Smooth muscle cell (in vitro differentiated cells): Measurements from ENCODE around the gene FAM53A. TPM values are rescaled to one million over a fixed set of nuclear protein-coding genes. Genes with fewer than 3 reads are reported as not detected.

Experiments used
- DNase-seq: peaks from one replicate; lab custom pipeline; 2025; ENCODE audit not compliant: unreplicated experiment; lab: John Stamatoyannopoulos, UW
- H2AFZ ChIP-seq: fragments of 200-600 bp; sonication (generic); 2 replicates; pipeline ENCODE4 v1.6.0; 2016; ENCODE audit warnings: antibody characterized with exemption, low read depth, mild to moderate bottlenecking
- H3F3A ChIP-seq: fragments of 200-600 bp; sonication (generic); 2 replicates; pipeline ENCODE4 v1.6.0; 2017; ENCODE audit warnings: antibody characterized with exemption, low read depth
- H3K27ac ChIP-seq: fragments of 200-600 bp; sonication (generic); 2 replicates; pipeline ENCODE4 v1.5.1; 2016; ENCODE audit warnings: low read depth, mild to moderate bottlenecking
- H3K27me3 ChIP-seq: fragments of 200-600 bp; sonication (generic); 2 replicates; pipeline ENCODE4 v1.6.1; 2016; ENCODE audit warnings: low read depth, mild to moderate bottlenecking
- H3K36me3 ChIP-seq: fragments of 200-600 bp; sonication (generic); 2 replicates; pipeline ENCODE4 v1.5.1; 2016; ENCODE audit warnings: low read depth
- H3K4me1 ChIP-seq: fragments of 200-600 bp; sonication (generic); 2 replicates; pipeline ENCODE4 v1.5.1; 2016; ENCODE audit warnings: low read depth
- H3K4me2 ChIP-seq: fragments of 200-600 bp; sonication (generic); 2 replicates; pipeline ENCODE4 v1.6.0; 2016; ENCODE audit warnings: mild to moderate bottlenecking
- H3K4me3 ChIP-seq: fragments of 200-600 bp; sonication (generic); 2 replicates; pipeline ENCODE4 v1.5.1; 2016; ENCODE audit warnings: mild to moderate bottlenecking
- H3K79me2 ChIP-seq: fragments of 200-600 bp; sonication (generic); 2 replicates; pipeline ENCODE4 v1.6.0; 2016; ENCODE audit warnings: low read depth, mild to moderate bottlenecking
- H3K9ac ChIP-seq: fragments of 200-600 bp; sonication (generic); 2 replicates; pipeline ENCODE4 v1.6.0; 2016; ENCODE audit warnings: low read depth
- H3K9me3 ChIP-seq: fragments of 200-600 bp; sonication (generic); replicated peaks from 2 replicates; pipeline ENCODE4 v1.5.1; 2016; ENCODE audit warnings: low read depth
- H4K20me1 ChIP-seq: fragments of 200-600 bp; sonication (generic); 2 replicates; pipeline ENCODE4 v1.6.0; 2016; ENCODE audit warnings: low read depth
- CTCF ChIP-seq: fragments of 200-600 bp; sonication (generic); IDR thresholded peaks from 2 replicates; pipeline ENCODE4 v1.5.1; 2017; ENCODE audit warnings: borderline replicate concordance, mild to moderate bottlenecking, antibody characterized with exemption; ENCODE audit not compliant: insufficient read depth, poor library complexity, severe bottlenecking
- WGBS: methylation state at CpG from one replicate; pipeline ENCODE4 v1.1.7; 2016; ENCODE audit warnings: low lambda C conversion rate; 5-methylcytosine and 5-hydroxymethylcytosine counted together
- polyA plus RNA-seq: library from polyadenylated mRNA; unstranded; fragments of >200 nt; fragmentation: Nextera tagmentation; extraction: Ambion mirVana; gene quantifications from 2 replicates; pipeline ENCODE4 v1.2.1, GENCODE V29; 2016
- total RNA-seq: library from RNA; depleted of rRNA; stranded (reverse); fragments of >200 nt; gene quantifications from 2 replicates; pipeline ENCODE4 v1.2.3, GENCODE V29; 2014

Gene FAM53A
- total and polyA plus RNA-seq, 2 experiments from 2014 or later, result 0.70 TPM; not detected in 1

GRCh38 chr4:1603413-1604135, 80.5 kb downstream of the FAM53A start:
- Histone ChIP-seq H4K20me1 (no peaks in the 10 kb centered on the region), H3K9me3 (no peaks in the 10 kb centered on the region), H3K36me3 (no peaks in the 10 kb centered on the region), H3K9ac (no peak overlapping the region), H3K79me2 (no peaks in the 10 kb centered on the region), H3K4me1 (no peaks in the 10 kb centered on the region), H3K27me3 (no peaks in the 10 kb centered on the region), H2AFZ (no peak overlapping the region), H3F3A (no peaks in the 10 kb centered on the region), H3K27ac (no peak overlapping the region), H3K4me3 (no peak overlapping the region), H3K4me2 (no peak overlapping the region)
- 93% methylated on average over 14 of the region's 17 CpGs for WGBS
- no peak for DNase-seq
- TF ChIP-seq CTCF, result no peak

GRCh38 chr4:1602655-1603412, 81.3 kb downstream of the FAM53A start:
- H4K20me1 ChIP-seq, result no peaks in the 10 kb centered on the region
- H3K9me3 ChIP-seq, result no peaks in the 10 kb centered on the region
- H3K4me2 ChIP-seq, result no peak overlapping the region
- no peaks in the 10 kb centered on the region for H3K27me3 ChIP-seq
- H3K36me3 ChIP-seq, result no peaks in the 10 kb centered on the region
- no peak overlapping the region for H3K27ac ChIP-seq
- H3K4me3 ChIP-seq, result no peak overlapping the region
- no peak for DNase-seq
- 92% methylated on average over 36 of the region's 43 CpGs for WGBS
- no peaks in the 10 kb centered on the region for H3K79me2 ChIP-seq
- no peak overlapping the region for H2AFZ ChIP-seq
- no peak overlapping the region for H3K9ac ChIP-seq
- H3K4me1 ChIP-seq, result no peaks in the 10 kb centered on the region
- no peak for TF ChIP-seq CTCF
- H3F3A ChIP-seq, result no peaks in the 10 kb centered on the region

- H2AFZ ChIP-seq, result no peak overlapping the region
- DNase-seq, result no peak
- no peaks in the 10 kb centered on the region for H3K36me3 ChIP-seq
- no peaks in the 10 kb centered on the region for H3F3A ChIP-seq
- no peaks in the 10 kb centered on the region for H3K9me3 ChIP-seq
- no peaks in the 10 kb centered on the region for H3K27me3 ChIP-seq
- no peaks in the 10 kb centered on the region for H4K20me1 ChIP-seq
- no peak overlapping the region for H3K27ac ChIP-seq
- no peak for TF ChIP-seq CTCF
- H3K4me2 ChIP-seq, result no peak overlapping the region
- no peak overlapping the region for H3K9ac ChIP-seq
- no peak overlapping the region for H3K4me3 ChIP-seq
- no peaks in the 10 kb centered on the region for H3K4me1 ChIP-seq
- 89% methylated on average over 17 of the region's 23 CpGs for WGBS
- H3K79me2 ChIP-seq, result no peaks in the 10 kb centered on the region
These were observed 82.1 kb downstream of the FAM53A start for GRCh38 chr4:1601852-1602654.
